ENCODE data around the gene NOL7. TPM values are rescaled to one million over a fixed set of nuclear protein-coding genes. Genes with fewer than 3 reads are reported as not detected.

The NOL7 gene
- 10 to 100 TPM; 53.8 to 54.1 TPM for total RNA-seq

DNA sequence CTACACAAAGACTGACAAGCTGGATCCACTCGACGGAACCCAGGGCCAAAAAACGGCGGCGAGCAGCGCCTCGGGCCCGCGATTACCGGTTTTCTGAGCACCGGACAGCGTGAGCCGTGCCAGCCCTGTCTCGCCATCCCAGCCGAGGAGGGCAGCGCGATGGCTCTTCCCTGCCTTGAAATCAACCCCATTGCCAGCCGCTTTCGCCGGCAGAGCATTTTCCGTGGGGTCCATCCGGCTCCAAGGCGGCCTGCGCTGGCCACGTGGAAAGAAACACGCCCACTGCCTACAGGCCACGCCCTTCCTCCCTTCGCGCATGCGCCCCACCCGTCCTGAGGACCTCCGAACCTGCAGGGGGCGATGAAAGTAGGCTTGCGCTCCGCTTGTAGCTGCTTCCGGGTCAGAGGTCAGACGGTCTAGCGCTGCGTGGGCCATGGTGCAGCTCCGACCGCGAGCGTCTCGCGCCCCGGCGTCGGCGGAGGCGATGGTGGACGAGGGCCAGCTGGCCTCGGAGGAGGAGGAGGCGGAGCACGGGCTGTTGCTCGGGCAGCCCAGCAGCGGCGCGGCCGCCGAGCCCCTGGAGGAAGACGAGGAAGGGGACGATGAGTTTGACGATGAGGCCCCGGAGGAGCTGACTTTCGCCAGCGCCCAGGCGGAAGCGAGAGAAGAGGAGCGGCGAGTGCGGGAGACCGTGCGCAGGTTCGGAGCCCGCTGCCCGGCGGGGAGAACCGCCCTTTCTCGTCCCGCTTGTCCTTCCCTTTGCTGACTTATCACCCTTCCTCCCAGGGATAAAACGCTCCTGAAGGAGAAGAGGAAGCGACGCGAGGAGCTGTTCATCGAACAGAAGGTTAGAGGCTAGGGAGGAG, at the start of gene NOL7:
Gene NOL7 (plus strand): TSS at position 410 of the 866 bp plus-strand sequence. CDS start 24 bp downstream, at position 434.

DNA sequence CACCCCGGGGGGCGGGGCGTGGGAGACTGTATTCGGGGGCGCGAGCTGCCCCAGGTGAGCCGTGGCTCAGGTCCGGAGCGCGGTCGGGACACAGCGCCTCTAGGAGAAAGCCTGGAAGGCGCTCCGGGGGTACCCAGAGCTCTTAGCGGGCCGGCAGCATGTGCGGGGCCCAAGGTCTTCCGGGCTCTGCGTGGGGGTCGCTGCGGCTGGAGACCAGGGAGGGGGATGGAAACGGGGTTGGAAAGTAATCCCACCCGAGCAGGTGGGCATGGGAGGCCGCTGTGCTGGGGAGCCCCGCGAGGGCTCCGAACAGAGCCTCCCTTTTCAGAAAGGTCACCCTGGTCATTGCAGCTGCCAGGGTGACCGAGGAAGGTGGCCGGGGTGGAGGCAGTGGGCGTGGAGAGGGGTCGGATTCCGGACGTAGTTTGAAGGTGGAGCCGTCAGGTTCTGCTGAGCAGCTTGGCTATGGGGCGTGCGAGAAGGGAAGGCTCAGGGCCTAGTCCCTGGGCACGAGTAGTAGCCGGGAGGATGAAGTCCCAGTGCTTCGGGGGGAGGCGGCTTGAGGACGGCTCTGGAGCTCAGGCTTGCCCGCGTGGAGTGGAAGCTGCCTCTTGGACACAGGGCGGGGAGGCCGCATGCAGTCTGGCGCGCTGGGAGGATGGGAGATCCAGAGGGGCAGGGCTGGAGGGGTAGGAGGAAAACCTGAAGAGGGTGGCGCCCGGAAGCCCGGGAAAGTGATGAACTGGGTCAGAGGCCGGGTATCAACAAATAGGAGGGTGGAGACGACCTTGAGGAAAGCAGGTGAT, 40.4 kb upstream of the NOL7 start, which contains the start of gene SIRT5:
Gene SIRT5 (plus strand): TSS at position 31 of the 806 bp plus-strand sequence. CDS start 9,510 bp downstream, outside the sequence.

Other genes starting within 250 kb of the NOL7 start
- 1 to 10 TPM; 2.4 to 2.5 TPM for gene GFOD1, start 127.7 kb upstream of the NOL7 start, total RNA-seq
- gene SIRT5, start 40.7 kb upstream of the NOL7 start, total RNA-seq: 10 to 100 TPM; 13.6 to 14.7 TPM
- gene RANBP9, start 96.5 kb downstream of the NOL7 start, total RNA-seq: 10 to 100 TPM; 46.8 to 48.4 TPM
- 10 to 100 TPM; 16.3 to 19.5 TPM for gene MCUR1, start 199.2 kb downstream of the NOL7 start, total RNA-seq

All from activated naive CD4-positive, alpha-beta T cell treated with anti-CD3 and anti-CD28 coated beads, Interleukin-2, amount 10 ng/mL, durations not matched to agents 5 hours and 36 hours (primary cell).